GM12875 (cell line): ENCODE measurements around the gene MAGI2.

ENCODE experiments used
- H3K4me3 ChIP-seq: one replicate; pipeline ENCODE4 v1.5.1; 2011; ENCODE audit warnings: low read depth, low read length, control low read depth
- TF ChIP-seq, protein P1 (sequence below): IDR thresholded peaks from 2 replicates; pipeline ENCODE4 v1.5.1; 2011; ENCODE audit warnings: low read depth, mild to moderate bottlenecking, control low read depth, inconsistent platforms, low read length, moderate library complexity, borderline replicate concordance; ENCODE audit not compliant: insufficient read depth

Gene MAGI2

GRCh38 chr7:78129865-78130264 lies 1323.6 kb downstream of the MAGI2 start:
- no peak overlapping the region for H3K4me3 ChIP-seq

GRCh38 chr7:78127009-78127408 lies 1326.5 kb downstream of the MAGI2 start:
- TF ChIP-seq, protein P1, sequence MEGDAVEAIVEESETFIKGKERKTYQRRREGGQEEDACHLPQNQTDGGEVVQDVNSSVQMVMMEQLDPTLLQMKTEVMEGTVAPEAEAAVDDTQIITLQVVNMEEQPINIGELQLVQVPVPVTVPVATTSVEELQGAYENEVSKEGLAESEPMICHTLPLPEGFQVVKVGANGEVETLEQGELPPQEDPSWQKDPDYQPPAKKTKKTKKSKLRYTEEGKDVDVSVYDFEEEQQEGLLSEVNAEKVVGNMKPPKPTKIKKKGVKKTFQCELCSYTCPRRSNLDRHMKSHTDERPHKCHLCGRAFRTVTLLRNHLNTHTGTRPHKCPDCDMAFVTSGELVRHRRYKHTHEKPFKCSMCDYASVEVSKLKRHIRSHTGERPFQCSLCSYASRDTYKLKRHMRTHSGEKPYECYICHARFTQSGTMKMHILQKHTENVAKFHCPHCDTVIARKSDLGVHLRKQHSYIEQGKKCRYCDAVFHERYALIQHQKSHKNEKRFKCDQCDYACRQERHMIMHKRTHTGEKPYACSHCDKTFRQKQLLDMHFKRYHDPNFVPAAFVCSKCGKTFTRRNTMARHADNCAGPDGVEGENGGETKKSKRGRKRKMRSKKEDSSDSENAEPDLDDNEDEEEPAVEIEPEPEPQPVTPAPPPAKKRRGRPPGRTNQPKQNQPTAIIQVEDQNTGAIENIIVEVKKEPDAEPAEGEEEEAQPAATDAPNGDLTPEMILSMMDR = no peak
- H3K4me3 ChIP-seq = no peak overlapping the region

More at GRCh38 chr7:78129865-78130264, 1323.6 kb downstream of the MAGI2 start:
- TF ChIP-seq, protein P1 = no peak

DNA sequence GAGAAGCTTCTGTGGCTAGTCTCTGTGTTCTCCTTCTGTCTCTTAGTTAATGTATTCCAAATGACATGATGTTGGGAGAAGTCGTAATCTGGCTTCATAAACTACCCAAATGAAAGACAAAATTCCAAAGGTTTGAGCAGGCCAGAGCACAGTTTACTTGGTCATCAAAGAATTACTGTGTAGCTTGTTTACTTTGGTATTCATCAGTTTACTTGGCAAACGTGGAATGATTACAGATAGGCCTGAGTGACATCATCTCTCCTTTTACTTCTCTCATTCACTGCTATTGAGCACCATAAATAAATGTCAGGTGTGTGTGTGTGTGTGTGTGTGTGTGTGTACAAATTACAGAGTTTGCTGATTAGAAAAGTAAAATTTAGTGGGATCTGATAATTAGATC lies 1327.6 kb downstream of the MAGI2 start:
- TF ChIP-seq, protein P1 = no peak
- H3K4me3 ChIP-seq = no peak overlapping the region

DNA sequence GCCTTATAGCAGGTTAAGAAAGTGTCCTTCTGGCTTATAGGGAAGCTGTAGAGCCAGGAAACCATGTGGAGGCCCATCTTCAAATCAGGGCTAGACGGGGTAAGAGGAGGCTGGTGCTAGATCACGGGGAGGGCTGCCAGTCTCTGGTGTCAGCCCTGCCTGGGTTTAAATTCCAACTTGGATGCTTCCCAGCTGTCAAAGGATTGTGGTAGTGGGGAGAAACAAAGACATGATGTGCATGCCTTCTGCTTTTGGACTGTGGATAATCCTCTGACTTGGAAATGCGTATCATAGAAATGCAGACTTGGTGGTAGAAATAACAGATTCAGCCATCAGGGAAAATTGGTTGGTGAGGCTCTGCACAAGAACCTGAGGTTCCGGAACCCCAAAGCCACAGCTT lies 1329.3 kb downstream of the MAGI2 start:
- TF ChIP-seq, protein P1 = no peak
- no peak overlapping the region for H3K4me3 ChIP-seq

DNA sequence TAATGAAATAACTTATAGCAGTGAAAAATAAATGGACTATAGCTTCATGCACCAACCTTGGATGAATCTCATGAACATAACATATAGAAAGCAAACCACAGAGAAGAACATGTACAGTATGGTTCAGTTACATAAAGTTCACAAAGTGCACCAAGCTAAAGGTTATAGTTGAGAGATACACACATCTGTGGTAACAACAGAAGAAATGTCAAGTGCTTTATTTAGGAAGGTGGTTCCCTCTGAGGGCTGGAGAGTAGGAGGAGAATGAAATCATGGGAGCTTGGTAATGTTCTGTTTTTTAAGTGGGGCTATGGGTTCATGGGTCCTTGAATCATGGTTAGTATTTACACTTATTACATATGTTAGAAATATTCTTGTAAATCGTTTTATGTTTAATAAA lies 1331.6 kb downstream of the MAGI2 start:
- no peak overlapping the region for H3K4me3 ChIP-seq
- TF ChIP-seq, protein P1 = no peak

DNA sequence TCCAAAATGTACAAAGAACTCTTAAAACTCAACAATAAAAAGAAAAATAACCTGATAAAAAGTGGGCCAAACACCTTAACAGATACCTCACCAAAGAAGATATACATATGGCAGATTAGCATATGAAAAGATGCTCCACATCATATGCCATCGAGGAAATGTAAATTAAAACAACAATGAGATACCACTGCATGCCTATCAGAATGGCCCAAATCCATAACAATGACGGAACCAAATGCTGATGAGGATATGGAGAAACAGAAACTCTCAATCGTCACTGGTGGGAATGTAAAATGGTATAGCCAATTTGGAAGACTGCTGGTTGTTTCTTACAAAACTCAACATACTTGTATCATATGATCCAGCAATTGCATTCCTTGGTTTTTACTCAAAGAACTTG lies 1335.0 kb downstream of the MAGI2 start:
- TF ChIP-seq, protein P1 = no peak
- H3K4me3 ChIP-seq = no peak overlapping the region

- H3K4me3 ChIP-seq = no peak overlapping the region
- TF ChIP-seq, protein P1 = no peak
Measured at GRCh38 chr7:78115876-78116275, 1337.6 kb downstream of the MAGI2 start.
